GM21423 (cell line): ENCODE results near the gene NHLRC2.

ENCODE experiments used
- ATAC-seq: cut with Tn5 transposase; IDR thresholded peaks from one replicate; pipeline ENCODE4 v1.9.1; 2021; ENCODE audit warnings: mild to moderate bottlenecking, moderate library complexity; ENCODE audit not compliant: unreplicated experiment

The NHLRC2 gene

DNA sequence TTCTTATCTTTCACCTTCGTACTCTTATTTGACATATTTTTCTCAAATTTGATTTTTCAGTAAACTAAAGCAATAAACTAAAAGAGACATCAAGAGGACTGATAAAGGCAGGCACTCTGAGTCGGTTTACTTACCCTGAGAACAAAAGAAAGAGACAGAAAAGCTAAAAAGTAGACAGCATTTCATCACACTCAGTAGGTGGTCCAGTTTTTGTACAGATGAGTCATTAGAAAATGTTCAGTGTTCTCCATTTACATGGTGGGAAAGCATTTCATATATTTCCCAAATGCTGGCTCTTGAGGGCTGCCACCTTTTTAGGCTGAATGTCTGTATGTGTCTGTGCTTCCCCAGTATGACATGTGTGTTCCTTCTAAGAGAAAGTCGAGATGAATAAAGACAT, 52.7 kb downstream of the NHLRC2 start:
- no peak for ATAC-seq

- ATAC-seq, result no peak
Observed at GRCh38 chr10:113908236-113908635, 53.8 kb downstream of the NHLRC2 start.

DNA sequence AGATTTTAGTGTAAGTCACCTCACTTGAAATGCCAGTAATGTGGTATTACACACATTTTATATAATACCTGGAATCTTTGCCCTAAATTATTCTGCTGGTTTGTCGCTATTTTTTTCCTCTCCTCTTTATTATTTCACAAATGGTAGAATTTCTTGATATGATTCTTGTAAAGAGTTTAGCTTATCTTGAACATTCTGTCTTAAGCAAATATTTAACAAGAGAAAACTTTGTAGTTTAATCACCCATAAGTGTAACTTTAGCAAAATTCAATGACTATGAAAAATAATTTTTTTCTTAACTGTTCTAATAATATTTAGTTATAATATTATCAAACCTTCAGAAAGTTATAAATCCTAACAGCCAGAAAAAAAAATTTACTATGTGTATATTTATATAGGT, 56.7 kb downstream of the NHLRC2 start:
- ATAC-seq, result no peak

DNA sequence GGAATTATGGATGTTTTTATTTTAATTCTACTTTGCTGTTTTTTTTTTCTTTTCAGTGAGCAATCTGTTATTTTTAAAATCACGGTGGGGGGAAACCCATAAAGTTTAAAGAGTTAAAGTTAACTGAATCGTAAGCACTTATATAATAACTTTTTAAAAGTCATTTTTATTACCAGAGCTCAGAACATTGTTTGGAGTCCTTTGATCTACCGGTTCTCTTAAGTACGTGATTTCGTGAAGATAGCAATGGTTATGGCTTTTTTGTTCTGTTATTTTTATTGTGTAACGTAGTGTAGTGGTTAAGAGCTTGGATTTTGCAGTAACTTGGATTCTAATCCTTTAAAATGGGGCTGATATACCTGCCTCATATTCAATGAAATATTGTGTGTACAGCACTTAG, 57.4 kb downstream of the NHLRC2 start:
- no peak for ATAC-seq

- no peak for ATAC-seq
Observed at GRCh38 chr10:113912582-113912981, 58.1 kb downstream of the NHLRC2 start.

DNA sequence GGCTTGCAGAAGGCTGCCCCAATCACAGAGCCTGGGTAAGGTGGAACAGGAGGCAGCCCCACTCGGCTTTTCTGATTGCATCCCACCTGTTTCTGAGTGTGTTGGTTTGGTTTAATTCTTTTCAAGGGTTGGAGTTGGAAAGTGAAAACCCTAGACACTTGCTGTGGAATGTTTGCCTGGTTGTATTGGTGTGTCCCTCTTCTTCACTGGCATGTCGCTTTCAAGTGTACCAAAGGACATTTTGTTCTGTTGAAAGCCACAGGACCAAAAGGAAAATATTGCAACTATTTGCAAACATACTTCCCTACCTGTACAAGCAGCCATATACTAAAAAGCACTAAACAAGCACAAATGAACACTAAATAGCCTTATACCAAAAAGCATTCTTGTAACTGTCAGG, 60.5 kb downstream of the NHLRC2 start:
- no peak for ATAC-seq

GRCh38 chr10:113915540-113915939, 61.1 kb downstream of the NHLRC2 start:
- no peak for ATAC-seq

GRCh38 chr10:113916053-113916452, 61.6 kb downstream of the NHLRC2 start:
- ATAC-seq, result no peak

DNA sequence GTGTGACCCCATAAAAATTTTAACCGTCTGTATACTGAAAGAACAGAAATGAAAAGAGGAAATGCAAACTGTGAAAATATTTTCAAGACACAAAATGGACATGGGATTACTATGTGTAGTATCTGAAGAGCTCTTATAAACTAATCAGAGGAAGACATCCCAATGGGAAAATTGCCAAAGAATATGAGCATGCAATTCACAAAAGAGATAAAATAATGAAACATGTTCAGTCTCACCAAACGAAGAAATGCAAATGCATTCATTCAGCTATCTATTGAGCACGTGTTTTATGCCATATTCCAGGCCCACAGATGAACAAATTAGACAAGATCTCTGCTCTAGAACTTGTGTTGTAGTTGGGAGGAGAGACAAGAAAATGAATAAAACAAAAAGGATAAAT, 63.2 kb downstream of the NHLRC2 start:
- no peak for ATAC-seq

DNA sequence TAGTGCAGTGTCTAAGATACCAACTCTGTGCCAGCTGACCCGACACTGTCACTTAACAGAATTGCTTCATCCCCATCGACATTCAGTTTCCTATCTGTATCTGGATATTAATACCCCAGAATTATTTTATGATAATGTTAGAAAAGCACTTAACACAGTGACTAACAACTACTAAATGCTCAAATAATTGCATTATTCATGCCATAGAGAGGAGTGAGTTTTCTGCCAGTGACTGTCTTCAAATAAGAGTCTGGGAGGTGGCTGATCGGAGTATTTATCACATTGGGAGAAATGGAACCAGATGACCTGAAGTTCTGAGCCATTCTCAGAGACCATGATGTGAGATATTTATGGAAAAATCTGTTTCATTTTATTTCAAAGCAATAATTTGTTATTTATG, 65.7 kb downstream of the NHLRC2 start:
- no peak for ATAC-seq

GRCh38 chr10:113920875-113921274, 66.4 kb downstream of the NHLRC2 start:
- no peak for ATAC-seq

DNA sequence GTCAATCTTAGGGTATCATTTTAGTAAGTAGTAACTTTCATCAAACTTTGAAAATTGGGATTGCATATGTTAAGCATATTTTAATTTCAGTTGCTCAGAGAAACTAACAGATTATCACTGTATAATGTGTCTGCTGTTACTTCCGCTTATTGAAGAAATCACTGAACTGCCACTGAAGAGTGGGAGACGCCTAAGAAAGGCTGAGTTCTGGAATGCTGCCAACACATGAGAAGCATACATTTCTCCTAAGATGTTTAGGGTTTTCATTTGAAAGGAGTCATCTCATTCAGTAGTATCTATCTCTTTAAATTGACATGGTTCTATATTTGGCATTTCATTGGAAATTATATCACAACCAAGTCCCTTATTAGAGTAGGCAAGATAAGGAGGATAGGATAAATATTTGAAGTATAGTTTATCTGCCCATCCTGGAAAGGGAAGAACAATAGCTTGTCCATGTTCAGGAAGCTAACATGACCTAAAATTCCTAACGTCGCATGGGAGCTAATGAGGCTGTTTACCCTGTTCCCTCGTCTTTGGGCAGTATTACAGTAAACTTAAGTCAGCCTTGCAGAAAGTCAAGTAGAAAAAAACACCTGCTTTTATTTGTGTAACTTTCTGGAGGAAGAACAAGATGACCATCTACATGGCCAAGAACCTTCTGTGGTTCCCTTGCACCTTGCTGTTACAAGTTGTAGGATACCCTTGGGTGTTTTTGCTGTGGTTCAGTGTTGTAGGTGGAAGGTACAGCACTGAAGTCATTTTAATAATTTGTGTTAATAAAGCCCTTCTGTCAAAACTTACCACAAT, 67.3 kb downstream of the NHLRC2 start:
- no peak for ATAC-seq

DNA sequence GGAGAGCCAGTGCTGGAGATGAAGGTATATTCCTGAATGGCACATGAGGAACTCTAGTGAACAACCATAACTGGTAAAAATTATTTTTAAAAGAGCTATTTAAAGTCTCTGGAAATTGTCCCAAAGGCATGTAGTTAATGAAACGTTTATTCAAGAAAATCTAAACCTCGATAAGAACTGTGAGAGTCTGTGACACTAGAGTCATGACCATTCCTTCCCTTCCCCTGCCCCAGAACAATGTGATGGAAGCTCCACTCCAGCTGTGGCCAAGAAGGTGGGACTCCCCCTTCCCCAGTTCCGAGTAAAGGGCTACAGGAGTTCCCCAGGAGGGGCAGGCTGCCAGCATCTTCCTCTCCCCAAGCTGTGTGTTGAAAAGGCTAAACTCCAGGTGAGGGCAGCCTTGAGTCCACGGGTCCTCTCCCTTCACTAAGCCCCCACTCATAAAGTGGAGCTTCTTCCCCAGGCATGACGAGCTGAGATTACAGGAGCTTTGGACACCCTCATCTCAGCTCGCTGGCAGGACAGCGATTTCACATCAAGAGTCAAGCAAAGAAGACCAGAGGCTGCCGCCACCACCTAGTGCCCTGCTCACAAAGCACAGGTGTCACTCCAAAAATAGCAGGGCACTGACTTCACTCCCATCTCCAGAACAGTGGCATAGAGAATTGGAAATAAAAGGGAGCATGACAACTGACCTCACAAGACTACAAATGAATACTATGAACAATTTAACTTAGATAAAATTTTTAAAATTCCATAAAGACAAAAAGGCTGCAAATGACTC, 68.5 kb downstream of the NHLRC2 start:
- ATAC-seq, result no peak

DNA sequence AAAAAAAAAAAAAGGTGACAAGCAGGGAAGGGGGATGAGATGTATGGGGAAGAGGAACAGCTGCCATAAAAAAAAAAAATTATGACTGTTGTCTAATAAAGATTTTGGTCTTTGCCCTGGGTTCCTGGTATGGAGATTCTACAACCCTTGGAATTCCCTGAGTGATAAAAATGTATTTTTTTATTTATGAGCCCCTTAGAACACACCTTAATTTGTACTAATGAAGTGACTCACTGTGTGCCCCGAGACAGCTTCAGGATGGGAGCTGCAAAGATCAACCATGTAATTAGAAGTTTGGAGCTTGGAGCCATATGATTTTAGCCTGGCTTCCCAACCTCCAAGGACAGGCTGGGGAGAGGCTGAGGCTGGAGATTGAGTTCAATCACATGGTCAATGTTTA, 69.7 kb downstream of the NHLRC2 start:
- ATAC-seq, result no peak

DNA sequence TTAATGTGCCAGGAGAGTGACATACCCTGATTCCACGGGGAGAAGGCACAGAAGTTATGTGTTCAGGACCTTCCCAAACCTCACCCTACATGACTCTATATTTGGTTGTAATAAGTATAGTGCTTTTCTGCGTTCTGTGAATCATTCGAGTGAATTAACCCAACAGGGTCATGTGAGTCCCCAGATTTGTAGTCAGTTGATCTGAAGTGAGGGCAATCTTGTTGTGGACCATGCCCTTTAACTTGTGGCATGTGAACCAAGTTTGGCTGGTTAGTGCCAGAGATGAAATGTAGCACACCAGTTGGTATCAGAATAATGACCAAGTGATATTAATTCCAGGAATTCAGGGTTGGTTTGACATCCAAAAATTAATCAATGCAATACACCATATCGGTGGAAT, 70.2 kb downstream of the NHLRC2 start:
- no peak for ATAC-seq

- no peak for ATAC-seq
Observed at GRCh38 chr10:113927440-113927839, 73.0 kb downstream of the NHLRC2 start.

DNA sequence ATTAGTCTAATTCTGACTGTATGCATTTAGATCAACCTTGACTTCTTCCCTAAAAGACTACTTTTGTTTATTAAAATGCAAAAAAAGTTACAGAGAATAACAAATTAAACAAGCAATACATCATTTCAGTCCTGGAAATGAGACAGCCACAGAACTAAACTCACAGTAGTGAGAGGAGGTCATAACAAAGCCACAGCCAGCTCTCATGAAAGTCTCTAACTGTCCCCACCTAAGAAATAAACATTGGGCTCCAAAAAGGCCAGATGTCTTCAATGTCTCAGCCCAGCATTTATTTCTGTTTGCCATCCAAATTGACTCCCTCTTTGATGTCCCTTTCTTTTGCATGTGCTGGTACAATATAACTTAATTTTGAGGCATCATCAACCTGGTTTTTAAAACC, 74.4 kb downstream of the NHLRC2 start:
- ATAC-seq, result no peak

GRCh38 chr10:113929522-113929921, 75.1 kb downstream of the NHLRC2 start:
- no peak for ATAC-seq

- ATAC-seq, result no peak
Observed at GRCh38 chr10:113930482-113931057, 76.1 kb downstream of the NHLRC2 start.

- ATAC-seq, result no peak
Observed at GRCh38 chr10:113932854-113933253, 78.4 kb downstream of the NHLRC2 start.

DNA sequence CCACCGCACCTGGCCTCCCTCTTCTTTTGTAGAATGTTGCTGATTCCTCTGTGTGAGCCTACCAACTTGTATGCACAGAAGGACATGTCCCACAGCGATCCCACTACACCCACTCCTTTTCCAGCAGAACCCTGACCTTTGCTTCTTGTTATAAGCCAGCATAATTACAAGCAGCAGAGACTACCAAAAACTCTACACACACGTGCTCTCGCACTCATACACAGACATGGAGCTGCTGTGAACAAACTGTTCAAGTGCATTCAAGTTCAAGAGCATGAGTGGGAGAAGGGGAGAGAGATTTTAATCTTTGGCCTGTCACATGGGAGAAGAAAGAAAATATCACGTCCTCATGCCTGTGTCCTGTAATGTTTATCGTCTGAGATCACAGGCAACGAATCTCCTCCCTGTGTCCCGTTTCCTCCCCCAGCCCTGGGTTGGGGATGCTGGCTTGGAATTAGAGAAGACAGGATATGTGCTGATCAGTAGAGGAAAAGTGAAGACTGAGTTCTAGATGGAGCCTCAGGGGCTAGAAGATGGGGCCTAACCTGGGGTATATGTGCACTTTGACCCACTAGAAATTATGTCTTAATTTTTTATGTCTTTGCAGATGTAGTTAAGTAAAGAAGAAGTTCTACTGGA, 79.6 kb downstream of the NHLRC2 start:
- no peak for ATAC-seq

DNA sequence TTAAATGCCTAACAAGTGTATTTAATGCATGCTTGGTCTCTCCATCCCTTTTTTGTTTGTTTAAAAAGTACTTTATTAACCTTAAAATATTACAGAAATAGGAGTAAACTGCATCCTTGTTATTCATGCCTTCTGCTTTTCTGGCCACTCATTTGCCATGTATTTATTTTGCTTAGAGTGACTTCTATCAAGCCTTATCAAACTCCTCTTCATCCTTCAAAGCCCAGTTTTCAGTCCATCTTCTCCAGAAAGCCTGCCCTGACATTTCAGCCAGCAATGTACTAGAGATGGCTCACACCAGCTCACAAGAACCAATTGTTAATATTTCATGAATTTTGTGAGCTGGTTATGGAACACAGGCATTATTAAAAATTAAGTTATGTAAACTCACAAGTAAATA, 82.8 kb downstream of the NHLRC2 start:
- no peak for ATAC-seq
